ENCODE data around the gene IPCEF1.
"Not testable (repeated sequence)": the region's sequence is repeated elsewhere in the genome, so short reads cannot be mapped to it uniquely, and the experiment has no call there.

The IPCEF1 gene

GRCh38 chr6:154210678-154211077 lies 145.9 kb downstream of the IPCEF1 start:
- Histone ChIP-seq H3K36me3 (ENCODE audit: insufficient read depth, low read length) (no peaks in the 10 kb centered on the region), H3K4me1 (ENCODE audit: insufficient read depth, low read length) (no peaks in the 10 kb centered on the region), H3K9me3 (ENCODE audit: control insufficient read depth, insufficient read depth, low read length) (no peaks in the 10 kb centered on the region), H3K9ac (ENCODE audit: low read depth, low read length) (no peak overlapping the region)

DNA sequence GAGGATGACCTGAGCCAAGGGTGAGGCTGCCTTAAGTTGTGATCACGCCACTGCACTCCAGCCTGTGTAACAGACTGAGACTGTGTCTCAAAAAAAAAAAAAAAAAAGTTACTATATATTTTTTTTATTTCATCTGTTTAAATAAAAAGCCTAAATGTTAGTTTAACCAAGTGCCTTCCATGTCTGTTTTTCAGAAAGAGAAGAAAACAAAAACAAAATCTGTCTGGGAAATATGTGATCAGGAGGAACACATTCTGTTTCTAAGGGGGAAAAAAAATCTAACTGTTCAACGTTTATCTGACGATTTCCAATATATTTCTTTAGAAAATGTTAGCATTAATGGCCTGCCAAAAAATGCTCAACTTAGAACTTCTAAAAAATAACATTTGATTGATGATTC lies 147.0 kb downstream of the IPCEF1 start:
- H3K36me3 ChIP-seq (ENCODE audit: insufficient read depth, low read length) = no peaks in the 10 kb centered on the region
- H3K9ac ChIP-seq (ENCODE audit: low read depth, low read length) = no peak overlapping the region
- H3K9me3 ChIP-seq (ENCODE audit: control insufficient read depth, insufficient read depth, low read length) = no peaks in the 10 kb centered on the region
- H3K4me1 ChIP-seq (ENCODE audit: insufficient read depth, low read length) = no peaks in the 10 kb centered on the region

DNA sequence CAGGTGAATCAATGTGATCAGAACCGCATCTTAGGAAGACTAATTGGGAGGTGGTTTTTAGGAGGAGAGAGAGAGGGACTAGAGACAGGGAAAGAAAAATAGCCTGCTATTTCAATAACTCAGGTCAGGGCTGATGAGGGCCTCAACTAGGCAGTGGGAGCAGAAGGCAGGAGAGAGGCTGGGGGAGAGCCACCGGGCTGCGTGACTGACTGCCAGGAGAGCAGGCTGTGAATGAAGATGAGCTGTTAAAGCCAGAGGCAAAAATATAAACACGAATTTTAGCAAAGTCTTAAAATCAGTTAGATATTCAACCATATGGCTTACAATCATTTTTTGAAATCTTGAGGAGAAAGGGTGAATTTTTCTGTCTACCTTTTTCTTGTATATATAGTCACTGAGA lies 149.6 kb downstream of the IPCEF1 start:
- no peaks in the 10 kb centered on the region for H3K4me1 ChIP-seq (ENCODE audit: insufficient read depth, low read length)
- H3K9ac ChIP-seq (ENCODE audit: low read depth, low read length) = no peak overlapping the region
- no peaks in the 10 kb centered on the region for H3K9me3 ChIP-seq (ENCODE audit: control insufficient read depth, insufficient read depth, low read length)
- no peaks in the 10 kb centered on the region for H3K36me3 ChIP-seq (ENCODE audit: insufficient read depth, low read length)

GRCh38 chr6:154206141-154206540 lies 150.5 kb downstream of the IPCEF1 start:
- H3K4me1 ChIP-seq (ENCODE audit: insufficient read depth, low read length) = no peaks in the 10 kb centered on the region
- H3K9me3 ChIP-seq (ENCODE audit: control insufficient read depth, insufficient read depth, low read length) = no peaks in the 10 kb centered on the region
- no peak overlapping the region for H3K9ac ChIP-seq (ENCODE audit: low read depth, low read length)
- H3K36me3 ChIP-seq (ENCODE audit: insufficient read depth, low read length) = no peaks in the 10 kb centered on the region

- no peaks in the 10 kb centered on the region for H3K4me1 ChIP-seq (ENCODE audit: insufficient read depth, low read length)
- H3K9ac ChIP-seq (ENCODE audit: low read depth, low read length) = no peak overlapping the region
- no peaks in the 10 kb centered on the region for H3K9me3 ChIP-seq (ENCODE audit: control insufficient read depth, insufficient read depth, low read length)
- no peaks in the 10 kb centered on the region for H3K36me3 ChIP-seq (ENCODE audit: insufficient read depth, low read length)
Observed at GRCh38 chr6:154202958-154203357, 153.6 kb downstream of the IPCEF1 start.

DNA sequence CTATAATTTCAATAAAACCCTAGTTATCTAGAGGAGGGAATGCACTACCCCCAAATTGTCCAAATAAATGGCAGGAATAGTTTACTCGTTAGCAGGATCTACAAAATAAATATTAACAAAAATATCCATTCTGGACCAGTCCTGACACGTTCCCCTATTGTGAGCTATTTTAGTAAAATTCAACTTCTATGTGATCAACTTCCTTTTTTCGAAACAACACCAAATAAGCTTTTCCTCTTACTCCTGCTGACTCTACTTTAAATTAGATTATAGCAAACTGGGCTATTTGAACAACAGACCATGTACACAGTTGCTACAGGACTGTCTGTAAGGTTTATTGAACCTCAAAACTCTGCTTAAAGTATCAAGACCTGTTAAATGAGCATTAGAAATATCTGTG lies 154.3 kb downstream of the IPCEF1 start:
- Histone ChIP-seq H3K4me1 (ENCODE audit: insufficient read depth, low read length) (no peaks in the 10 kb centered on the region), H3K9me3 (ENCODE audit: control insufficient read depth, insufficient read depth, low read length) (no peaks in the 10 kb centered on the region), H3K9ac (ENCODE audit: low read depth, low read length) (no peak overlapping the region), H3K36me3 (ENCODE audit: insufficient read depth, low read length) (no peaks in the 10 kb centered on the region)

DNA sequence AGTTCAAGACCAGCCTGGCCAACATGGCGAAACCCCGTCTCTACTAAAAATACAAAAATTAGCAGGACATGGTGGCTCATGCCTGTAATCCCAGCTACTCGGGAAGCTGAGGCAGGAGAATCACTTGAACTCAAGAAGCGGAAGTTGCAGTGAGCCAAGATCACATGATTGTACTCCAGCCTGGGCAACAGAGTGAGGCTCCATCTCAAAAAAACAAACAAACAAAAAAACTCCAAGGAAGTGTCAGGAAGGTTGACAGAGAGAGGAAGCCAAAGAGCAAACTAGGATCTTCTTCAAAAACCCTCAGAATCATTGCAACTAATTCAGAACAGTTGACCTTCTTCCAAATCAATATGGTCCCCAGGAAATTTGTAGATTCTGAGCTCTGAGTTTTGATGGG lies 154.9 kb downstream of the IPCEF1 start:
- H3K9ac ChIP-seq (ENCODE audit: low read depth, low read length); H3K9me3 ChIP-seq (ENCODE audit: control insufficient read depth, insufficient read depth, low read length); H3K36me3 ChIP-seq (ENCODE audit: insufficient read depth, low read length); H3K4me1 ChIP-seq (ENCODE audit: insufficient read depth, low read length): not testable (repeated sequence)

GRCh38 chr6:154197196-154197860 lies 159.3 kb downstream of the IPCEF1 start:
- Histone ChIP-seq H3K9me3 (ENCODE audit: control insufficient read depth, insufficient read depth, low read length) (no peaks in the 10 kb centered on the region), H3K9ac (ENCODE audit: low read depth, low read length) (no peak overlapping the region), H3K4me1 (ENCODE audit: insufficient read depth, low read length) (no peaks in the 10 kb centered on the region), H3K36me3 (ENCODE audit: insufficient read depth, low read length) (no peaks in the 10 kb centered on the region)

DNA sequence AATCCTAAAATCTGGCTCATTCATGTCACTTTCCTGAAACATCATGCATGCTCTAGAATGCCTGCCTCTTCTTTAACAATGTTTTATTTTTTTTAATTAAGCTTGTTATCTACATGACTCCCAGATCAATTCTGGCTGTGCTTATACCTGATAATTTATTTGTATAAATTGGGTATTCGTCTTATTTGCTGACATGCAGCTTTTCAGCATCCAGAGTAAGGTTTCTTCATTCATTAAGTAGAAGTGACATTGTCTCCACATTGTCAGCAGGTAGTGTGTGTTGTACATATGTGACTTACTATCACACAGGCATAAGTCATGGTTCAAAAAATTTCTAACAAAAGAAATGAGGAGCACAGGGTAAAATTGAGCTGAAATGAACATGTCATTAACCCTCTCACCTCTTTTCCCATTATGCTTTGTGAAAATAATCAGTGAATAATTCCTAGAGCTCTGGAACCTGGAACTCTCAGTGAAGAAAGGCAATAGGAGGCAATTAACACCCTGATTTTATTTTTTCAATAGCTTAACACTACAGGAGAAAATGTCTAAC lies 160.2 kb downstream of the IPCEF1 start:
- no peak overlapping the region for H3K9ac ChIP-seq (ENCODE audit: low read depth, low read length)
- H3K4me1 ChIP-seq (ENCODE audit: insufficient read depth, low read length) = no peaks in the 10 kb centered on the region
- H3K36me3 ChIP-seq (ENCODE audit: insufficient read depth, low read length) = no peaks in the 10 kb centered on the region
- H3K9me3 ChIP-seq (ENCODE audit: control insufficient read depth, insufficient read depth, low read length) = no peaks in the 10 kb centered on the region

- Histone ChIP-seq H3K9me3 (ENCODE audit: control insufficient read depth, insufficient read depth, low read length) (no peaks in the 10 kb centered on the region), H3K36me3 (ENCODE audit: insufficient read depth, low read length) (no peaks in the 10 kb centered on the region), H3K4me1 (ENCODE audit: insufficient read depth, low read length) (no peaks in the 10 kb centered on the region), H3K9ac (ENCODE audit: low read depth, low read length) (no peak overlapping the region)
Observed at GRCh38 chr6:154187714-154188113, 168.9 kb downstream of the IPCEF1 start.

- Histone ChIP-seq H3K4me1 (ENCODE audit: insufficient read depth, low read length) (no peaks in the 10 kb centered on the region), H3K9ac (ENCODE audit: low read depth, low read length) (no peak overlapping the region), H3K36me3 (ENCODE audit: insufficient read depth, low read length) (no peaks in the 10 kb centered on the region), H3K9me3 (ENCODE audit: control insufficient read depth, insufficient read depth, low read length) (no peaks in the 10 kb centered on the region)
Observed at GRCh38 chr6:154187203-154187602, 169.4 kb downstream of the IPCEF1 start.

- Histone ChIP-seq H3K9me3 (ENCODE audit: control insufficient read depth, insufficient read depth, low read length) (no peaks in the 10 kb centered on the region), H3K9ac (ENCODE audit: low read depth, low read length) (no peak overlapping the region), H3K36me3 (ENCODE audit: insufficient read depth, low read length) (no peaks in the 10 kb centered on the region), H3K4me1 (ENCODE audit: insufficient read depth, low read length) (no peaks in the 10 kb centered on the region)
Observed at GRCh38 chr6:154179434-154179833, 177.2 kb downstream of the IPCEF1 start.

- not testable (repeated sequence) for H3K9ac ChIP-seq (ENCODE audit: low read depth, low read length); H3K36me3 ChIP-seq (ENCODE audit: insufficient read depth, low read length); H3K4me1 ChIP-seq (ENCODE audit: insufficient read depth, low read length); H3K9me3 ChIP-seq (ENCODE audit: control insufficient read depth, insufficient read depth, low read length)
Observed at GRCh38 chr6:154172393-154172792, 184.2 kb downstream of the IPCEF1 start.

- Histone ChIP-seq H3K36me3 (ENCODE audit: insufficient read depth, low read length) (no peaks in the 10 kb centered on the region), H3K9ac (ENCODE audit: low read depth, low read length) (no peak overlapping the region), H3K9me3 (ENCODE audit: control insufficient read depth, insufficient read depth, low read length) (no peaks in the 10 kb centered on the region), H3K4me1 (ENCODE audit: insufficient read depth, low read length) (no peaks in the 10 kb centered on the region)
Observed at GRCh38 chr6:154170106-154170505, 186.5 kb downstream of the IPCEF1 start.

- Histone ChIP-seq H3K9me3 (ENCODE audit: control insufficient read depth, insufficient read depth, low read length) (no peaks in the 10 kb centered on the region), H3K36me3 (ENCODE audit: insufficient read depth, low read length) (no peaks in the 10 kb centered on the region), H3K9ac (ENCODE audit: low read depth, low read length) (no peak overlapping the region), H3K4me1 (ENCODE audit: insufficient read depth, low read length) (no peaks in the 10 kb centered on the region)
Observed at GRCh38 chr6:154169193-154169847, 187.3 kb downstream of the IPCEF1 start.

Measured in ES-I3 (cell line).